Liver (tissue), 3 donors: Measurements from ENCODE around the gene SS18L1.

Source experiments
- ATF3 ChIP-seq: IDR thresholded peaks from 2 replicates; pipeline ENCODE4 v1.6.1; 2016; ENCODE audit warnings: antibody characterized with exemption
- CTCF ChIP-seq: fragments of 150-350 bp; IDR thresholded peaks from 2 replicates; pipeline ENCODE4 v1.5.1; 2017; ENCODE audit warnings: improper control_type of control experiment, low read depth, low read length; ENCODE audit not compliant: missing input control
- EGR1 ChIP-seq, 2 donors: IDR thresholded peaks; 2 replicates each; pipeline ENCODE4 v1.6.1; 2016 to 2018; ENCODE audit warnings: antibody characterized with exemption in 2 of 2, low read depth in 2 of 2
- FOXA1 ChIP-seq: IDR thresholded peaks from 2 replicates; pipeline ENCODE4 v1.6.1; 2016; ENCODE audit warnings: antibody characterized with exemption
- FOXA2 ChIP-seq: IDR thresholded peaks from 2 replicates; pipeline ENCODE4 v1.6.1; 2016; ENCODE audit warnings: antibody characterized with exemption
- GABPA ChIP-seq, 2 donors: IDR thresholded peaks in 1 of 2; conservative IDR thresholded peaks in 1 of 2; 2 replicates each; pipeline ENCODE4 v1.6.1; 2016; ENCODE audit warnings: antibody characterized with exemption in 2 of 2, mild to moderate bottlenecking in 1 of 2, moderate library complexity in 1 of 2
- JUND ChIP-seq, 2 donors: IDR thresholded peaks; 2 replicates each; pipeline ENCODE4 v1.6.1; 2016; ENCODE audit warnings: antibody characterized with exemption in 2 of 2
- MAX ChIP-seq: IDR thresholded peaks from 2 replicates; pipeline ENCODE4 v1.6.1; 2016; ENCODE audit warnings: antibody characterized with exemption
- RAD21 ChIP-seq, 2 donors: IDR thresholded peaks; 2 replicates each; pipeline ENCODE4 v1.6.1; 2016; ENCODE audit warnings: antibody characterized with exemption in 2 of 2, mild to moderate bottlenecking in 2 of 2
- REST ChIP-seq: IDR thresholded peaks from 2 replicates; pipeline ENCODE4 v1.6.1; 2016; ENCODE audit warnings: antibody characterized with exemption, mild to moderate bottlenecking
- TAF1 ChIP-seq: conservative IDR thresholded peaks from 2 replicates; pipeline ENCODE4 v1.6.1; 2016; ENCODE audit warnings: antibody characterized with exemption, mild to moderate bottlenecking
- YY1 ChIP-seq: IDR thresholded peaks from 2 replicates; pipeline ENCODE4 v1.6.1; 2016; ENCODE audit warnings: antibody characterized with exemption, mild to moderate bottlenecking
- ZBTB33 ChIP-seq: IDR thresholded peaks from 2 replicates; pipeline ENCODE4 v1.6.1; 2016; ENCODE audit warnings: antibody characterized with exemption
- donor health status: healthy.
- donor health status: healthy.

DNA sequence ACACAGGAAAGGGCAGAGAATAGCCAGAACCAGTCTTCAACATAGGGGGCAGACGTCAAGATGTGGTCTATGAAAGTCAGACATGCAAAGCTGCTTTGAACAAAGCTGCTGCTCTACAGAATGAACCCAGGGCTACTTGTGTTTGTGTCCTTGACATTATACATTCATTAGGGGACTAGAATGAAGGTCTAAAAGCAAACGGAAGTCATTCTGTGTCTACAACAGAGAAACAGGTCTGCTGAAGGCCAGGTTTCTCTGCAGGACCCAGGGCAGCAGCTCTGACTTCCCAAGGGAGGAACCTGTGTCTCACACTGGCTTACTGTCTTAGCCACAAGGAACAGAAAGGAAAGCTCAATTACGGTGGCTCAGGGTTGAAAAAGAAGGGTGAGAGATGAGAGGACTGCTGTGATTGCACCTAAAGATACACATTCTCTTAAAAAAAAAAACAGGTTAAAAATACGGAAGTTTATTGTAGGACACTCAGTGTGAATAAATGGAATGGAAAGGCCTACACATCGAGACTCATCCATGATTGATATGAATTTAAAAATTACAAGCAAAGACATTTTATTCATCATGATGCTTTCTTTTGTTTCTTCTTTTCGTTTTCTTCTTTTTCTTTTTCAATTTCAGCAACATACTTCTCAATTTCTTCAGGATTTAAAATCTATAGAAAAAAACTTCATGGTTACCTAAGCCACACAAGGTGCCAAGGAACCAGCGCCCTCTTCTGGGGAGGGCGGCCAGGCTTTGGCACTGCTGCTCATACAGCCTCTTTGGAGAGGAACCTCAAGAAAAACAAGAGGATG lies 7.1 kb upstream of the SS18L1 start:
- TF ChIP-seq MAX (no peak), GABPA (IDR thresholded peaks at IDR 0.05 in 1 of 2, conservative IDR thresholded peaks at IDR 0.05 in 1 of 2) (no peak), CTCF (peak; percentile 68), RAD21 (IDR thresholded peaks at IDR 0.05) (peak; percentile 77 to 80), REST (no peak), JUND (IDR thresholded peaks at IDR 0.05) (no peak), ATF3 (no peak), ZBTB33 (no peak), EGR1 (IDR thresholded peaks at IDR 0.05; ENCODE audit: low read depth in 2 of 2) (no peak), FOXA1 (no peak), TAF1 (no peak), YY1 (no peak), FOXA2 (no peak)
